Thymus (tissue), 11 donors: ENCODE measurements around the gene DPT. TPM values are rescaled to one million over a fixed set of nuclear protein-coding genes. Genes with fewer than 3 reads are reported as not detected.

Experiments used
- DNase-seq, 9 donors: peaks; one replicate each; pipeline ENCODE4 v3.0.0-alpha.2; 2013; ENCODE audit warnings: low spot score in 9 of 9, low read depth in 6 of 9, missing footprints in 1 of 9
- H3K27ac ChIP-seq, 2 donors: one replicate each; pipeline ENCODE4 v1.5.1; 2013; ENCODE audit warnings: control low read depth in 1 of 2, low read depth in 1 of 2, low read length in 1 of 2, mild to moderate bottlenecking in 1 of 2, moderate library complexity in 1 of 2
- H3K27me3 ChIP-seq, 2 donors: one replicate each; pipeline ENCODE4 v1.5.1; 2013; ENCODE audit warnings: low read length in 1 of 2; ENCODE audit not compliant: control insufficient read depth in 2 of 2, insufficient read depth in 1 of 2
- H3K36me3 ChIP-seq, 2 donors: one replicate each; pipeline ENCODE4 v1.5.1; 2013; ENCODE audit warnings: low read length in 1 of 2, mild to moderate bottlenecking in 1 of 2, moderate library complexity in 1 of 2; ENCODE audit not compliant: control insufficient read depth in 2 of 2, insufficient read depth in 2 of 2
- H3K4me1 ChIP-seq, 2 donors: one replicate each; pipeline ENCODE4 v1.5.1; 2013; ENCODE audit warnings: low read length in 2 of 2; ENCODE audit not compliant: control insufficient read depth in 2 of 2, insufficient read depth in 2 of 2
- H3K4me3 ChIP-seq, 2 donors: one replicate each; pipeline ENCODE4 v1.5.1; 2013; ENCODE audit warnings: low read length in 2 of 2, control low read depth in 1 of 2, mild to moderate bottlenecking in 1 of 2
- H3K9me3 ChIP-seq, 2 donors: one replicate each; pipeline ENCODE4 v1.5.1; 2013; ENCODE audit warnings: low read length in 1 of 2, mild to moderate bottlenecking in 1 of 2; ENCODE audit not compliant: control insufficient read depth in 2 of 2, insufficient read depth in 1 of 2
- WGBS: extraction: QIAGEN DNeasy Blood & Tissue Kit; methylation state at CpG from one replicate; pipeline ENCODE4 v1.1.7; 2013; 5-methylcytosine and 5-hydroxymethylcytosine counted together
- polyA plus RNA-seq: library from polyadenylated mRNA; stranded (reverse); fragments of 200-250 nt; gene quantifications from one replicate; pipeline ENCODE4 v1.2.3, GENCODE V29; 2013
- total RNA-seq: library from RNA; stranded (reverse); fragments of 120-200 nt; gene quantifications from one replicate; pipeline ENCODE4 v1.2.4, GENCODE V29; 2013
- donor health status: healthy.

The DPT gene
- total and polyA plus RNA-seq, 2 donors = 8.9 to 21.5 TPM

DNA sequence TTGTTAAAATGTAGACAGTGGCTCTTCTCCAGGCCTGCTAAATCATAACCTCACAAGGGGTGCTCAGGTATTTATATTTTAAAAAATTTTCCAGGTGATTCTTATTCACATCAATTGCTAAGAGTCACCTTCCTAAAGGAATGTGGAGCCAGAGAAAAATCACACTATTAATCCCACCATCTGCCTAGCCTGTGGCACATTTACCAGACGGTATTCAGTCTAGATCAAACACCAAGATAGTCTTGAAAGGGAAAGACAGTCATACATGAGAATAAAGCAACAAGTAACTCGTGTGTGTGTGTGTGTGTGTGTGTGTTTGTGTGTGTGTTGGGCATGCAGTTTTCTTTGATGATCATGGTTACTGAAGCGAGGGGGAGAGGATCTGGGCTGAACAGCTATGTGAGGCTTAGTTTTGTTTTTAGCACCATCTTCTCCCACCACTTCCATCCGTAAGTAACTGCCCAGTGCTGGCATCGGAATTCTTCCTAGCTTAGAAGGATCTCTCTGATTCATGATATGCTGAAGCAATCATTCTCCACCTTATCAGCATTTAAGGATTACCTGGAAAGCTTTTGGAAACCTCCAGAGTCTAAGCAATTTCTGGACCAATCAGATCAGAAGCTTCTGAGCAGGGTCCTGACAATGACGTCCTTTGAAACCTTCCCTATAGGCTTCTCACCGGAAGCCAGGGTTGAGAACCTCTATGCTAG lies 2.4 kb upstream of the DPT start:
- Histone ChIP-seq H3K27ac (no peak overlapping the region), H3K4me3 (no peak overlapping the region), H3K4me1 (no peaks in the 10 kb centered on the region), H3K36me3 (no peaks in the 10 kb centered on the region), H3K27me3 (no peaks in the 10 kb centered on the region), H3K9me3 (no peaks in the 10 kb centered on the region)
- WGBS = 90% methylated on average over 7 of the region's 7 CpGs
- no peak for DNase-seq

- H3K4me1 ChIP-seq = no peaks in the 10 kb centered on the region
- H3K4me3 ChIP-seq = no peak overlapping the region
- H3K9me3 ChIP-seq = no peaks in the 10 kb centered on the region
- H3K36me3 ChIP-seq = no peaks in the 10 kb centered on the region
- WGBS = 97% methylated on average over 5 of the region's 5 CpGs
- H3K27ac ChIP-seq = no peak overlapping the region
- no peaks in the 10 kb centered on the region for H3K27me3 ChIP-seq
- no peak for DNase-seq
Measured at GRCh38 chr1:168729405-168729802, 398 bp upstream of the DPT start.

GRCh38 chr1:168726719-168727118 lies 2.3 kb downstream of the DPT start:
- WGBS = 97% methylated on average over 2 of the region's 2 CpGs
- no peaks in the 10 kb centered on the region for H3K36me3 ChIP-seq
- no peak overlapping the region for H3K4me3 ChIP-seq
- H3K27me3 ChIP-seq = no peaks in the 10 kb centered on the region
- H3K27ac ChIP-seq = no peak overlapping the region
- no peaks in the 10 kb centered on the region for H3K9me3 ChIP-seq
- no peak for DNase-seq
- no peaks in the 10 kb centered on the region for H3K4me1 ChIP-seq

DNA sequence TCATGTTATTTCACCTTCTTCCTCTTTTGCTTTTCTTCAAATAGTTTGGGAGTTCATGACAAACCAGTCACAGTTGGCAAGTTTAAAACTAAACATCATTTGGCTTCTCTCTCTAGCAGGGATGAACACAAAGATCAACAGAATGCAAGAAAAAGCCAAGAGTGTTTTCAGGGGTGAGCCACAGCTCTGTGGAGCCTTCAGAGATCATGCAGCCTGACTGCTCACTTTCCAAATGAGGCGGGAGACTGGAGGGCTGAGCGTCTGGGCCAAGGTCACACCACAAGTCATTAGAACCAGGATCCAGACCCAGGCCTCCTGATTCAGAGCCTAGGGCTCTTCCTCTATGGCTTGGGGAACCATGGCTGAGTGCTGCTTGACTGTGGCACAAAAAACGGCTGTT lies 2.7 kb downstream of the DPT start:
- Histone ChIP-seq H3K27me3 (no peaks in the 10 kb centered on the region), H3K4me1 (no peaks in the 10 kb centered on the region), H3K27ac (no peak overlapping the region), H3K36me3 (no peaks in the 10 kb centered on the region), H3K9me3 (no peaks in the 10 kb centered on the region), H3K4me3 (no peak overlapping the region)
- no peak for DNase-seq
- whole genome bisulfite sequencing = 93% methylated on average over 3 of the region's 3 CpGs

DNA sequence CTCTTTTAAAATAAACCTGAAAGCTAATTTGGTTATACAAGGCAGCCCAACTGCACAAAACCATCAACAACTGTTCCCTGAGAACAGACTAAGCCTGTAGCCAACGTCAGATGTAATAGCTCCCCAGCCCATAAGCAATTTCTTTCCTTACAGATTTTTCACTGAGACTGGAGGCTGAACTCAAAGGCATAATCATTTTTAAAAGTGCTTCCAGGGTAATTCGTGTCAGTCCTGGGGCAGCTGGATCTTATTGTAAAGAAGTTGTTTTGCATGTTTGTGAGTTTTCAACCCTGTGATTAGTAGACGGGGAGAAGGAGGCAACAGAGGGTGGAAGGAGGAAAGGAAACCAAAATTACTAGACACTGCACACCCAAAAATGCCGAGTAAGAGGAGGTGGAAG lies 3.2 kb downstream of the DPT start:
- WGBS = 72% methylated on average over 4 of the region's 4 CpGs
- H3K9me3 ChIP-seq = no peaks in the 10 kb centered on the region
- no peak for DNase-seq
- H3K4me1 ChIP-seq = no peaks in the 10 kb centered on the region
- H3K4me3 ChIP-seq = no peak overlapping the region
- H3K27me3 ChIP-seq = no peaks in the 10 kb centered on the region
- H3K27ac ChIP-seq = no peak overlapping the region
- no peaks in the 10 kb centered on the region for H3K36me3 ChIP-seq

DNA sequence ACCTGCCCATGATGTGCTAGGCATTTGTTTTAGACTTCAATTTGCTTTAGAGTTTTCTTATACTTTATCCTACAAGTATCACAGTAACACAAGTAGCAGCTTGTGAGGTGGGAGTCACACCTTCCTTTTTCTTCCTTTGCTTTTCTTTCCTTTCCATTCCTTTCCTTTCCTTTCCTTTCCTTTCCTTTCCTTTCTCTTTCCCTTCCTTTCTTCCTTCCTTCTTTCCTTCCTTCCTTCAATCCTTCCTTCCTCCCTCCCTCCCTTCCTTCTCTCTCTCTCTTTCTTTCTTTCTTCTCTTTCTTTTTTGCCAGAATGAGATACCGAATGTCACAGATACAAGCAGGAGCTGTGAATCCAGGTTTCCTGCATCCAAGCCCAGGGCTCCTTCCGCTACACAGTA lies 3.9 kb downstream of the DPT start:
- no peak overlapping the region for H3K27ac ChIP-seq
- H3K27me3 ChIP-seq = no peaks in the 10 kb centered on the region
- no peak for DNase-seq
- H3K4me3 ChIP-seq = no peak overlapping the region
- WGBS = 97% methylated on average over 2 of the region's 2 CpGs
- no peaks in the 10 kb centered on the region for H3K4me1 ChIP-seq
- H3K36me3 ChIP-seq = no peaks in the 10 kb centered on the region
- H3K9me3 ChIP-seq = no peaks in the 10 kb centered on the region

DNA sequence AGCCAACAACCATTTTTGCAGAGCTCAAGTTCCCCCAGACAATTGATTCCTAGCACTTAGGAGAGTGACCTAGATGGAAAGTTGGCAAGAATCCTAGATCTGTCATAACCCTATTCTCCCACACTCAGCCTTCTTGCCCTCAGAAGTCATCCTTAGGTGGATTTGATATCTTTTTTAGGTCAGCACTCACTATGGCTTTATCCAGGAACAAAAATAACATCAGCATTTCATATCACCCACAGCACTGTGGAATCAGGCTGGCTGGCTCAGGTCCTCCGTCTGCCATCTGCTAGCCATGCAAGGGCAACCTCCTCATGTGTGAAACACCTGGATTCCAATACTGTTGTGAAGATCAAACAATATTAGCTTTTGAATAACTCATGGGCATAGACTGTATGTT lies 6.0 kb downstream of the DPT start:
- no peak overlapping the region for H3K27ac ChIP-seq

DNA sequence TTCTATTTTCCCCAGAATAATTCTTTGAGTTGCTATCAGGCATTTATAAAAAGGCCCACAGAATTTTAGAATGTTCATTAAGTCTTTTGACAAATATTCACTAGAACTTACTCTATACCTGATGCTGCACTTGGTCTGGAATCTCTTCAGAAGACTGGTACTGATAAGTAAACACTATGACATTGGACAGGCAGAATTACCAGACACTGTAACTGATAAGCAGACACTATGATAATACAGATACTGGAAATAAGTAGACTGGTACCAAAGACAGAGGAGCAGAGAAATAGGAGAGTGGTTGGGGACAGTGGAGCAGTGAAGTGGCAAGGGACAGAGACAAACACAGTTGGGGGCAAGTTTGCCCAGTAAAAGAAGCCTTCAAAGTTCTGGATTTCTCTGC lies 8.2 kb downstream of the DPT start:
- Histone ChIP-seq H3K4me3 (no peak overlapping the region), H3K4me1 (no peaks in the 10 kb centered on the region), H3K36me3 (no peaks in the 10 kb centered on the region), H3K27ac (no peak overlapping the region), H3K9me3 (no peaks in the 10 kb centered on the region), H3K27me3 (no peaks in the 10 kb centered on the region)
- DNase-seq = no peak

More for the DNA sequence above, 6.0 kb downstream of the DPT start:
- Histone ChIP-seq H3K4me3 (no peak overlapping the region), H3K27me3 (no peaks in the 10 kb centered on the region), H3K9me3 (no peaks in the 10 kb centered on the region), H3K36me3 (no peaks in the 10 kb centered on the region), H3K4me1 (no peaks in the 10 kb centered on the region)
- WGBS = 68% methylated on average over 1 of the region's 1 CpG
- no peak for DNase-seq

- no peak for DNase-seq
- H3K9me3 ChIP-seq = no peaks in the 10 kb centered on the region
- H3K4me3 ChIP-seq = no peak overlapping the region
- no peaks in the 10 kb centered on the region for H3K4me1 ChIP-seq
- no peaks in the 10 kb centered on the region for H3K27me3 ChIP-seq
- no peaks in the 10 kb centered on the region for H3K36me3 ChIP-seq
- WGBS = 97% methylated on average over 5 of the region's 5 CpGs
- no peak overlapping the region for H3K27ac ChIP-seq
Measured at GRCh38 chr1:168719306-168720111, 9.5 kb downstream of the DPT start.
